NT2/D1 (cell line): ENCODE measurements around the gene MPDU1.

Experiments used
- SUZ12 ChIP-seq: IDR thresholded peaks from 2 replicates; pipeline ENCODE4 v1.6.1; 2011; ENCODE audit not compliant: insufficient read length, insufficient read depth; ENCODE audit errors: extremely low read depth
- ZNF274 ChIP-seq: IDR thresholded peaks from 2 replicates; pipeline ENCODE4 v1.6.1; 2011; ENCODE audit warnings: mild to moderate bottlenecking, low read depth, low read length

GRCh38 chr17:7626307-7626706, 42.7 kb downstream of the MPDU1 start:
- no peak for TF ChIP-seq ZNF274
- no peak for TF ChIP-seq SUZ12
